ENCODE measurements around the gene PPP1R14D.

DNA sequence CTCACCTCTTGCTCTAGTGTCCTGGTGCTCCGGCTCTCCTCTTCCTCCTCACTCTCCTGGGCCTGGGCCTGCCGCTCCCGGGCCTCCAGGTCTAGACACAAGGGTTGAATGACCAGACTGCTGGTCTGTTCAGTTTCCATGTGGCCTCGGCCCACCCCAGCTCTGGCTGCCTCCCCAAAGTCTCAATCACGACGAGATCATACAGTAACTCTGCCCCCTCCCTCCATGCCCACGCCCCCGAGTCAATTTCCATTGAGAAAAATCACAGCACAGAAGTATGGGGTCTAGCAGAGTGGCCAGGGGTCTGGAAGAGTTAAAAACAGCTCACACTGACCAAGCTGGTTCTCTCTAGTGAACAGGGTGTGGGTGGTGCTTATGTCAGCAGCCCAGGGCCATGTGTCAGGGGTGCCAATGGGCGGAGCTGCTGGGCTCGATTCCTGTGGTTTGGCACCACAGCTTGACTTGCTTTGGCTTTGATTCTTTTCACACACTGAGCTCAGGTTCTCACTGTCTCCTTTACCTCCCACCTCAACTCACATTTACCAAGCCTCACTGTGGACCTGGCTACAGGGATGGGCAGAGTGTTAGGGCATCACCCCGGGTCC lies 51.9 kb downstream of the PPP1R14D start:
- TF ChIP-seq, protein P1, sequence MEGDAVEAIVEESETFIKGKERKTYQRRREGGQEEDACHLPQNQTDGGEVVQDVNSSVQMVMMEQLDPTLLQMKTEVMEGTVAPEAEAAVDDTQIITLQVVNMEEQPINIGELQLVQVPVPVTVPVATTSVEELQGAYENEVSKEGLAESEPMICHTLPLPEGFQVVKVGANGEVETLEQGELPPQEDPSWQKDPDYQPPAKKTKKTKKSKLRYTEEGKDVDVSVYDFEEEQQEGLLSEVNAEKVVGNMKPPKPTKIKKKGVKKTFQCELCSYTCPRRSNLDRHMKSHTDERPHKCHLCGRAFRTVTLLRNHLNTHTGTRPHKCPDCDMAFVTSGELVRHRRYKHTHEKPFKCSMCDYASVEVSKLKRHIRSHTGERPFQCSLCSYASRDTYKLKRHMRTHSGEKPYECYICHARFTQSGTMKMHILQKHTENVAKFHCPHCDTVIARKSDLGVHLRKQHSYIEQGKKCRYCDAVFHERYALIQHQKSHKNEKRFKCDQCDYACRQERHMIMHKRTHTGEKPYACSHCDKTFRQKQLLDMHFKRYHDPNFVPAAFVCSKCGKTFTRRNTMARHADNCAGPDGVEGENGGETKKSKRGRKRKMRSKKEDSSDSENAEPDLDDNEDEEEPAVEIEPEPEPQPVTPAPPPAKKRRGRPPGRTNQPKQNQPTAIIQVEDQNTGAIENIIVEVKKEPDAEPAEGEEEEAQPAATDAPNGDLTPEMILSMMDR (conservative IDR thresholded peaks at IDR 0.05; ENCODE audit: low read depth, low read length), result no peak
- TF ChIP-seq EZH2phosphoT487 (IDR thresholded peaks at IDR 0.05; ENCODE audit: borderline replicate concordance, low read length), result no peak
